Measurements from ENCODE around the gene SNAPC1.
"Not testable (repeated sequence)": the region's sequence is repeated elsewhere in the genome, so short reads cannot be mapped to it uniquely, and the experiment has no call there.

Gene SNAPC1

GRCh38 chr14:61761959-61762786 lies at the start of gene SNAPC1:
SNAPC1 (plus strand) TSS chr14:61762420; CDS start chr14:61762461, 41 bp downstream.
- in situ Hi-C loops (cut with MboI; ENCODE audit: low sequenced_read_pairs) = no loop called here

DNA sequence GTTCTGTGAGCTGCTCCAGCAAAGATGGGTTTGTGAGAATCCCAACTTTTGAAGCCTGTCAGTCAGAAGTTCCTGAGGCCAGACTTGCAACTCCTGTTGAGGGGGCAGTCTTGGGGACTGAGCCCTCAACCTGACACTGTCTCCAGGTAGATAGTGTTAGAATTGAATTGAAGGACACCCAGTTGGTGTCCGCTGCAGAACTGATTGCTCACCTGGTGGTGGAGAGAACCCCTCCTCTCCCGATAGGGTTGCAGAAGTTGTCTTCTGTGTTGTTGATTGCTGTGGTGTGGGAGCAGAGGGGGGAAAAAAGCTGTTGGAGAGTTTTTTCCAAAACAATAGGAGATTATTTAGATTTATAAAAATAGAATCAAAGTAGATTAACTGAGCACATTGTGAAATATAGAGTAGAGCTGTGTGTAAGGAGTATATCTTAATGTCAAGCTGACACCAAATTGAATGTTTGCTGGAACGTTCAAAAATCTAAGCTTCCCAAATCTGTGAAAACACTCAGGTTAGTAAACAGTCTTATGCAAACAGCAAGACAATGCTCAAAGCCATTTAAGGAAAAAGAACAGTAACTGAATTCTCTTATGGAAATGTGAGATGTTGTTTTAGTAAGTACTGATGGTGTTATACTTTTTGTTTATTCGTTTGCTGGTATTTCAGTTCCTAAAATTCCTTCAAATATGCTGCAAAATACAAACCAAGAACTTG lies 48.3 kb upstream of the SNAPC1 start:
- in situ Hi-C loops (cut with MboI; ENCODE audit: low sequenced_read_pairs) = no loop called here

DNA sequence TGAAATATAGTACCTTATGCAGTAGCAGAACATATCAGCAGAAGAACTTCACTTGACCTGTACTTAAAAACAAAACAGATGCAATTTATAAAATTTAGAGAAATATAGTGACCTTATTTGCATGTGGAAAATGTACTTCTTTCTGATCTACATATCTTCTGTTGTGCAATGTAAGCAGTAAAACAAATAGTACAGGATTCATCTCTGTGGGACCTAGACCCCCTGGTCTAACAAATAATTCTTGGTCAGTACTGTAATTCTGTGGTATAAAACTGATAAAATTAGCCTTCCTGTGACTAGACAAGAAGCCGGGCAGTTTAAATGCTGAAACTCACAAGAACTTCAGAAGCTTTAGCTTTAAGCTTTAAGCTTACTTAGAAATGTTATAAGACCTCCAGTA lies 45.3 kb upstream of the SNAPC1 start:
- in situ Hi-C loops (cut with MboI; ENCODE audit: low sequenced_read_pairs) = no loop called here

- in situ Hi-C loops (cut with MboI; ENCODE audit: low sequenced_read_pairs) = no loop called here
These were observed 44.2 kb upstream of the SNAPC1 start for GRCh38 chr14:61718039-61718438.

GRCh38 chr14:61719344-61720293 lies 42.6 kb upstream of the SNAPC1 start:
- in situ Hi-C loops (cut with MboI; ENCODE audit: low sequenced_read_pairs) = no loop called here

- in situ Hi-C loops (cut with MboI; ENCODE audit: low sequenced_read_pairs) = no loop called here
These were observed 41.9 kb upstream of the SNAPC1 start for GRCh38 chr14:61720294-61720661.

DNA sequence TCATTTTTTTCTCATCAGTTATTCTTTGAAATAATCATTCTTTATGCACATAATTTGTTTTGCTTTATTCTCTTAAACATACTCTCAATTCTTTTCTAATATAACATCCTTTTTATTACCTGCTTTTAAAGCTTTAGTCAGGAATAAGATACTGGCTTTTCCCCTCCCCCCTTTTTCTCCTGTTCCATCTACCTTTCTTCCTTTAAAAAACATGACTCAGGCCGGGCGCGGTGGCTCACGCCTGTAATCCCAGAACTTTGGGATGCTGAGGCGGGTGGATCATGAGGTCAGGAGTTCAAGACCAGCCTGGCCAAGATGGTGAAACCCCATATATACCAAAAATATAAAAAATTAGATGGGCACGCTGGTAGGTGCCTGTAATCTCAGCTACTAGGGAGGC lies 41.5 kb upstream of the SNAPC1 start:
- in situ Hi-C loops (cut with MboI; ENCODE audit: low sequenced_read_pairs) = no loop called here

DNA sequence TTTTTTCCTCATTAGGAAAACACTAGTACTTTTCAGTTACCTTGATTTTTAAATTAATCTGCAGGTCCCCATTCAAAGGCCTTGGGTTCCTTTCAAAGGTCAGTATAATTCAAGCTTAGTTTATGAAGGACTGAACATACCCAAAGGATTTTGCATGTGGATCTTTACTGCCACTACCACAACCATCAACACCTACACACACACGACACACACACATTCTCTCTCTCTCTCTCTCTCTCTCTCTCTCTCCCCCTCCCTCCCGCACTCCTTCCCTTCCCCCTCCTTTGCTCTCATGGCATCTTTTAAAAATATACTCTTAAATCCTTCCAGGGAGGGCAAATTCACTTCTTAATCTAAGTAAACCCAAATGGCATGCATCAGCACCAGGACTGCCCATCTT lies 38.1 kb upstream of the SNAPC1 start:
- in situ Hi-C loops (cut with MboI; ENCODE audit: low sequenced_read_pairs) = no loop called here

- in situ Hi-C loops (cut with MboI; ENCODE audit: low sequenced_read_pairs) = no loop called here
These were observed 35.2 kb upstream of the SNAPC1 start for GRCh38 chr14:61726778-61727658.

GRCh38 chr14:61730756-61731373 lies 31.4 kb upstream of the SNAPC1 start:
- in situ Hi-C loops (cut with MboI; ENCODE audit: low sequenced_read_pairs) = no loop called here

GRCh38 chr14:61733972-61734371 lies 28.2 kb upstream of the SNAPC1 start:
- in situ Hi-C loops (cut with MboI; ENCODE audit: low sequenced_read_pairs) = no loop called here

DNA sequence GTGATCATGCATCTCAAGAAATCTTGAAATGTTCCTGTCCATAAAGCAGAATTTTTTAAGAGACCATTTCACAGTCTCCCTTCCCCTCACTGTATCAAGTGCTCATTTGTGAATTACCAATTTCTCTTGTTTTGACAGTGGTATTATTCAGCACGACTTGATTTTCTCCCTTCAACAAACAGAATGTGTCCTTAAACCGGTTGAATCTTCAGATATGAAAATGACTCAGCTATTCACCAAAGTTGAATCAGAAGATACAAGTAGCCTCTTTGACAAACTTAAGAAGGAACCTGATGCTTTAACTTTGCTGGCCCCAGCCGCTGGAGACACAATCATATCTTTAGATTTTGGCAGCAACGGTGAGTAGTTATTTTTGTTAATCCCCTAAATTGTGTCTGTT lies 25.5 kb upstream of the SNAPC1 start:
- in situ Hi-C loops (cut with MboI; ENCODE audit: low sequenced_read_pairs) = no loop called here

GRCh38 chr14:61737915-61738314 lies 24.3 kb upstream of the SNAPC1 start:
- in situ Hi-C loops (cut with MboI; ENCODE audit: low sequenced_read_pairs) = no loop called here

- in situ Hi-C loops (cut with MboI; ENCODE audit: low sequenced_read_pairs) = no loop called here
These were observed 23.1 kb upstream of the SNAPC1 start for GRCh38 chr14:61739133-61739532.

DNA sequence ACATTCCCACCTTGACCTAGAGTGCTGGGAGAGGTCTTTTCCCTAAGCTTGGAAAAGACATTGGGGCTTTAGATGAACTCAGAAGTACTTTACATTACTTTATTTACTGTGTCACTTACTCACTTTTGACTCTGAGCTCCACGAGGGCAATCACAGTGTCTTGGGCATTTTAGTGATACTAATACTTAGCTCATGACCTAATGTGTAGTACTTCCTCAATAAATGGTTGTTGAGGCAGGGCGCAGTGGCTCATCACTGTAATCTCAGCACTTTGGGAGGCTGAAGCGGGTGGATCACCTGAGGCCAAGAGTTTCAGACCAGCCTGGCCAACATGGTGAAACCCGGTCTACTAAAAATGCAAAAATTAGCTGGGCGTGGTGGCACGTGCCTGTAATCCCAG lies 19.8 kb upstream of the SNAPC1 start:
- in situ Hi-C loops (cut with MboI; ENCODE audit: low sequenced_read_pairs) = no loop called here

- in situ Hi-C loops (cut with MboI; ENCODE audit: low sequenced_read_pairs) = no loop called here
These were observed 18.0 kb upstream of the SNAPC1 start for GRCh38 chr14:61744238-61744637.

DNA sequence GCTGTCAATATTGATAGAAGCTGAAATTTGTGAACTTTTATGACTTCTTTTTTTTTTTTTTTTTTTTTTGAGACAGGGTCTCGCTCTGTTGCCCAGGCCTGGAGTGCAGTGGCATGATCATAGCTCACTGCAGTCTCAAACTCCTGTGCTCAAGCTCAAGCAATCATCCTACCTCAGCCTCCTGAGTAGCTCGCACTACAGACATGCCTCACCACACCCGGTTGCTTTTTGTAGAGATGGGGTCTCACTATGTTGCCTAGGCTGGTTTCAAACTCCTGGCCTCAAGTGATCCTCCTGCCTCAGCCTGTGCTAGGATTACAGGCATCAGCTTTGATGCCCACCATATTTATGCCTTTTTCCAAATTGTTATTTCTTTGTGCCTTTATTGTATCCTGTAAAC lies 15.9 kb upstream of the SNAPC1 start:
- in situ Hi-C loops (cut with MboI; ENCODE audit: low sequenced_read_pairs) = not testable (repeated sequence)

DNA sequence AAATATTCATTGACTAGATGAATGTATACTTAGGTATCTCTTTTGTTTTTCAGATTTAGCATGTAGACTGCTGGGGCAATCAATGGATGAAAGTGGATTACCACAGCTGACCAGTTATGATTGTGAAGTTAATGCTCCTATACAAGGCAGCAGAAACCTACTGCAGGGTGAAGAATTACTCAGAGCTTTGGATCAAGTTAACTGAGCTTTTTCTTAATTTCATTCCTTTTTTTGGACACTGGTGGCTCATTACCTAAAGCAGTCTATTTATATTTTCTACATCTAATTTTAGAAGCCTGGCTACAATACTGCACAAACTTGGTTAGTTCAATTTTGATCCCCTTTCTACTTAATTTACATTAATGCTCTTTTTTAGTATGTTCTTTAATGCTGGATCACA lies 15.3 kb upstream of the SNAPC1 start:
- in situ Hi-C loops (cut with MboI; ENCODE audit: low sequenced_read_pairs) = no loop called here

GRCh38 chr14:61747342-61747741 lies 14.9 kb upstream of the SNAPC1 start:
- in situ Hi-C loops (cut with MboI; ENCODE audit: low sequenced_read_pairs) = no loop called here

DNA sequence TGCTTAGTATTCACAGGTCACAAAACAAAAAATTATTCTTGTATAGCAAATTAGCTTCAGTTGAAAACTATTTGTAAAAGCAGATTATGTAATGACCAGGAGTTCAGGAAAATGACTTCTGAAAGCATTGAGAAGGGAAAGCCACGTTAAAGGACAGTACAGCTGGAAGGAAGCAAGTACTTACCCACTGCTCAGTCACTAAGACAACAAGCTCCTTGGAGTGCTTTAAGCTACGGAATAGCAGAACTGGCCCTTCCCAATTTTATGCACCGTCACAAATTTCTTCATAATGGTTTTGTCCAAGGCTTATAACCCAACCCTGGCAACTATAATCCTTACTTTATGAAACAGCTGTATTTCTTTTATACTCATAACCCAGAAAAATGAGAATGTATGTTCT lies 13.0 kb upstream of the SNAPC1 start:
- in situ Hi-C loops (cut with MboI; ENCODE audit: low sequenced_read_pairs) = no loop called here
